Measurements from ENCODE around the gene PHYH.

DNA sequence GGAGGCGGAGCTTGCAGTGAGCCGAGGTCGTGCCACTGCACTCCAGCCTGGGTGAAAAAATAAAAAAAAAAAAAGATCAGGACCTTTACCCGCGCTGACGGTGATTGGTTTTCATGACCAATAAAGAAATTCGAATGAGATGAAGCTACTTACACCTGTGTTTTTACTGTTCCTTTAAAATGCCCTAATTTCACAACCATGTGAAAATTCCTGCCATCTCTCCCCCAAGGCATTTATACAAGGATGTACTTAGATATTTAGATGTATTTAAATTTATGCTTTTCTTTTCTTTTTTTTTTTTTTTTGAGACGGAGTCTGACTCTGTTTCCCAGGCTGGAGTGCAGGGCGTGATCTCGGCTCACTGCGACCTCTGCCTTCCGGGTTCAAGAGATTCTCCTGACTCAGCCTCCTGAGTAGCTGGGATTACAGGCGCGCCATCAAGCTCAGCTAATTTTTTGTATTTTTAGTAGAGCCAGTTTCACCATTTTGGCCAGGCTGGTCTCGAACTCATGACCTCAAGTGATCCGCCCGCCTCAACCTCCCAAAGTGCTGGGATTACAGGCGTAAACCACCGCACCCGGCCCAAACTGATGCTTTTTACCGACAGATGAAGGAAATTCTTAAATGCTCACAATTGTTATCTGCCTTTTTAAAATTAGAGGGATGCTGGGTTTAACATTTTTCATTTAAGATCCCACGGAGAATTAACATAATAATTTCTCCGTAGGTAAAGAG lies 3.1 kb upstream of the PHYH start:
- TF ChIP-seq, protein P1, sequence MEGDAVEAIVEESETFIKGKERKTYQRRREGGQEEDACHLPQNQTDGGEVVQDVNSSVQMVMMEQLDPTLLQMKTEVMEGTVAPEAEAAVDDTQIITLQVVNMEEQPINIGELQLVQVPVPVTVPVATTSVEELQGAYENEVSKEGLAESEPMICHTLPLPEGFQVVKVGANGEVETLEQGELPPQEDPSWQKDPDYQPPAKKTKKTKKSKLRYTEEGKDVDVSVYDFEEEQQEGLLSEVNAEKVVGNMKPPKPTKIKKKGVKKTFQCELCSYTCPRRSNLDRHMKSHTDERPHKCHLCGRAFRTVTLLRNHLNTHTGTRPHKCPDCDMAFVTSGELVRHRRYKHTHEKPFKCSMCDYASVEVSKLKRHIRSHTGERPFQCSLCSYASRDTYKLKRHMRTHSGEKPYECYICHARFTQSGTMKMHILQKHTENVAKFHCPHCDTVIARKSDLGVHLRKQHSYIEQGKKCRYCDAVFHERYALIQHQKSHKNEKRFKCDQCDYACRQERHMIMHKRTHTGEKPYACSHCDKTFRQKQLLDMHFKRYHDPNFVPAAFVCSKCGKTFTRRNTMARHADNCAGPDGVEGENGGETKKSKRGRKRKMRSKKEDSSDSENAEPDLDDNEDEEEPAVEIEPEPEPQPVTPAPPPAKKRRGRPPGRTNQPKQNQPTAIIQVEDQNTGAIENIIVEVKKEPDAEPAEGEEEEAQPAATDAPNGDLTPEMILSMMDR (IDR thresholded peaks at IDR 0.05 in 4 of 5, conservative IDR thresholded peaks at IDR 0.05 in 1 of 5), result no peak
- no peak for TF ChIP-seq POLR2A (IDR thresholded peaks at IDR 0.05)

All from gastrocnemius medialis (tissue), 4 donors.